Measurements from ENCODE around the gene LAMTOR3. TPM values are rescaled to one million over a fixed set of nuclear protein-coding genes. Genes with fewer than 3 reads are reported as not detected.
A peak's percentile ranks its signal among the peaks of the same experiment; 100 is the strongest.

LAMTOR3 gene
- total and polyA plus RNA-seq, 10 of the 15 experiments (the other 5 are each of a cell fraction or from before 2014, with no cell fraction given), result 30.1 to 120 (median 65.5) TPM

DNA sequence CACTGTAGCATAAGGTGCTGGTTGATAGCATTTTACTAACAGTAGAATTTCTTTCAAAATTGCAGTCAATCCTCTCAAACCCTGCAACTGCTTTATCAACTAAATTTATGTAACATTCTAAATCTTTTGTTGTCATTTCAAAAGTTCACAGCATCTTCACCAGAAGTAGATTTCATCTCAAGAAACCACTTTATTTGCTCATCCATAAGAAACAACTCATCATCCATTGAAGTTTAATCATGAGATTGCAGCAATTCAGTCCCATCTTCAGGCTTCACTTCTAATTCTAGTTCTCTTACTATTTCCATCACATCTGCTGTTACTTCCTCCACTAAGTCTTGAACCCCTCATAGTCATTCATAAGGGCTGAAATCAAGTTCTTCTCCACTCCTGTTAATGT lies 21.7 kb downstream of the LAMTOR3 start:
- Histone ChIP-seq H4K20me1 (ENCODE audit: control insufficient read depth, insufficient read depth) (no peaks in the 10 kb centered on the region), H3K4me3 (no peak overlapping the region), H3K79me2 (ENCODE audit: control insufficient read depth, insufficient read depth, low read length) (no peaks in the 10 kb centered on the region), H3K36me3 (ENCODE audit: control insufficient read depth in 2 of 2, insufficient read depth in 2 of 2, low read length in 1 of 2) (peaks cover 9 to 21% of the 10 kb centered on the region in 2 experiments; a peak in 3 of 4 replicates), H3K4me1 (ENCODE audit: control insufficient read depth, insufficient read depth, low read length) (no peaks in the 10 kb centered on the region), H3K27me3 (replicated peaks in 1 of 2; ENCODE audit: control insufficient read depth in 2 of 2, insufficient read depth in 2 of 2, low read length in 1 of 2) (no peaks in the 10 kb centered on the region), H3K4me2 (ENCODE audit: control insufficient read depth, insufficient read depth) (no peak overlapping the region), H3K9me3 (replicated peaks; ENCODE audit: control insufficient read depth, insufficient read depth, low read length) (no peaks in the 10 kb centered on the region), H2AFZ (ENCODE audit: control insufficient read depth, low read depth, low read length) (no peak overlapping the region), H3K27ac (ENCODE audit: control insufficient read depth, insufficient read depth) (no peak overlapping the region), H3K9ac (ENCODE audit: control insufficient read depth, insufficient read depth, low read length) (no peak overlapping the region)
- POLR2A ChIA-PET, result no interaction called here
- in situ Hi-C loops (cut with MboI) (loop anchor here (5.0 kb wide), 1 partner anchor 60 kb away; no protein-coding TSS in a partner anchor), intact Hi-C loops (cut with micrococcal nuclease; ENCODE audit: unreplicated experiment) (no loop called here)
- no peak for DNase-seq (ENCODE audit: low read depth, low spot score)
- BruUV-seq (replicated peaks), result no TSS peak
- TF ChIP-seq IKZF2 (IDR thresholded peaks at IDR 0.05), result no peak
- CTCF ChIA-PET, result no interaction called here
- no peak for FAIRE-seq
- ATAC-seq, result no peak
- SMC1A ChIA-PET (ENCODE audit: uncharacterized antibody, unreplicated experiment), result no interaction called here
- RAD21 ChIA-PET (ENCODE audit: unreplicated experiment), result interaction anchor here (0.8 kb wide), 1 partner anchor 322 kb away, joined by 3 read pairs; no protein-coding TSS in a partner anchor

DNA sequence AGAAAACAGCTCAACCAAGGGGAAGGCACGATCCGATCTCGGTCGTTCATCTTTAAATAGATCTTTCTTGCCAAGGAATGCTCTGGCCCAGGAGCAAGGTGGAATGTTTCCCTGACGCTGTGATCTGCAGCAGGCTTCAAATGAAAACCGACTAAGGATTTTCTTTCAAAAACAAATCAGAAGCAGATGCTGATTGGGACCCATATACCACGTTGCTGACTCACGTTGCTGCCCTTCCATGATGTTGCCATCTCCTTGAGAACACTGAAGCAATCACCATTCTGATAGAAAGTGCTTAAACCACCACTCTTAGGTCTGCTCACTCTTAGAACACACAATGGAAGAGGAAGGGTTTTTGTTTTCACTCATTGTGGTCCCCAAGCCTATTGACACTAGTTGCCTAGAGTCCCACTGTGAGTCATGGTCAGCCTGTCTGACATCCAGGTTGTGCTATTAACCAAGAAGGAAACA lies 26.1 kb downstream of the LAMTOR3 start:
- 76% methylated on average over 8 of the region's 8 CpGs for WGBS (ENCODE audit: insufficient coverage, insufficient replicate concordance, low lambda C conversion rate, missing lambda C conversion rate)

More for the DNA sequence above, 26.1 kb downstream of the LAMTOR3 start:
- Histone ChIP-seq H3K79me2 (ENCODE audit: control insufficient read depth, insufficient read depth, low read length) (no peaks in the 10 kb centered on the region), H3K27ac (ENCODE audit: control insufficient read depth, insufficient read depth) (no peak overlapping the region), H2AFZ (ENCODE audit: control insufficient read depth, low read depth, low read length) (no peak overlapping the region), H3K9me3 (replicated peaks; ENCODE audit: control insufficient read depth, insufficient read depth, low read length) (no peaks in the 10 kb centered on the region), H3K4me2 (ENCODE audit: control insufficient read depth, insufficient read depth) (no peak overlapping the region), H3K36me3 (ENCODE audit: control insufficient read depth in 2 of 2, insufficient read depth in 2 of 2, low read length in 1 of 2) (peaks cover 9 to 28% of the 10 kb centered on the region in 2 experiments), H4K20me1 (ENCODE audit: control insufficient read depth, insufficient read depth) (no peaks in the 10 kb centered on the region), H3K9ac (ENCODE audit: control insufficient read depth, insufficient read depth, low read length) (no peak overlapping the region), H3K27me3 (replicated peaks in 1 of 2; ENCODE audit: control insufficient read depth in 2 of 2, insufficient read depth in 2 of 2, low read length in 1 of 2) (no peaks in the 10 kb centered on the region), H3K4me3 (no peak overlapping the region), H3K4me1 (ENCODE audit: control insufficient read depth, insufficient read depth, low read length) (no peaks in the 10 kb centered on the region)
- CTCF ChIA-PET, result no interaction called here
- BruUV-seq (replicated peaks), result no TSS peak
- in situ Hi-C loops (cut with MboI), result no loop called here
- no peak for FAIRE-seq
- SMC1A ChIA-PET (ENCODE audit: uncharacterized antibody, unreplicated experiment), result interaction anchor here (0.8 kb wide), 1 partner anchor 59 kb away, joined by 3 read pairs; no protein-coding TSS in a partner anchor
- DNase-seq (ENCODE audit: low read depth, low spot score), result no peak
- POLR2A ChIA-PET, result no interaction called here
- intact Hi-C loops (cut with micrococcal nuclease; ENCODE audit: unreplicated experiment), result no loop called here
- TF ChIP-seq, protein P1, sequence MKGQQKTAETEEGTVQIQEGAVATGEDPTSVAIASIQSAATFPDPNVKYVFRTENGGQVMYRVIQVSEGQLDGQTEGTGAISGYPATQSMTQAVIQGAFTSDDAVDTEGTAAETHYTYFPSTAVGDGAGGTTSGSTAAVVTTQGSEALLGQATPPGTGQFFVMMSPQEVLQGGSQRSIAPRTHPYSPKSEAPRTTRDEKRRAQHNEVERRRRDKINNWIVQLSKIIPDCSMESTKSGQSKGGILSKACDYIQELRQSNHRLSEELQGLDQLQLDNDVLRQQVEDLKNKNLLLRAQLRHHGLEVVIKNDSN (IDR thresholded peaks at IDR 0.05; ENCODE audit: borderline replicate concordance, extremely low read length, insufficient read depth, low read depth, low read length), result no peak
- TF ChIP-seq EGR1 (IDR thresholded peaks at IDR 0.05; ENCODE audit: borderline replicate concordance in 1 of 2, low read depth in 2 of 2, low read length in 2 of 2) (no peak), SMARCA5 (IDR thresholded peaks at IDR 0.05) (no peak), IKZF2 (IDR thresholded peaks at IDR 0.05) (no peak), MTA2 (IDR thresholded peaks at IDR 0.05; ENCODE audit: low read depth) (no peak), RUNX3 (IDR thresholded peaks at IDR 0.05; ENCODE audit: low read length) (0 out of 2 replicates have a peak, but pooled peaks have one; percentile 18), POLR2A (IDR thresholded peaks at IDR 0.05; ENCODE audit: low read depth, low read length) (no peak)
- TF ChIP-seq, protein P2, sequence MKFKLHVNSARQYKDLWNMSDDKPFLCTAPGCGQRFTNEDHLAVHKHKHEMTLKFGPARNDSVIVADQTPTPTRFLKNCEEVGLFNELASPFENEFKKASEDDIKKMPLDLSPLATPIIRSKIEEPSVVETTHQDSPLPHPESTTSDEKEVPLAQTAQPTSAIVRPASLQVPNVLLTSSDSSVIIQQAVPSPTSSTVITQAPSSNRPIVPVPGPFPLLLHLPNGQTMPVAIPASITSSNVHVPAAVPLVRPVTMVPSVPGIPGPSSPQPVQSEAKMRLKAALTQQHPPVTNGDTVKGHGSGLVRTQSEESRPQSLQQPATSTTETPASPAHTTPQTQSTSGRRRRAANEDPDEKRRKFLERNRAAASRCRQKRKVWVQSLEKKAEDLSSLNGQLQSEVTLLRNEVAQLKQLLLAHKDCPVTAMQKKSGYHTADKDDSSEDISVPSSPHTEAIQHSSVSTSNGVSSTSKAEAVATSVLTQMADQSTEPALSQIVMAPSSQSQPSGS (IDR thresholded peaks at IDR 0.05; ENCODE audit: low read length), result no peak
- ATAC-seq, result peak; percentile 66
- RAD21 ChIA-PET (ENCODE audit: unreplicated experiment), result interaction anchor here (1.0 kb wide), 1 partner anchor 20 kb away, joined by 3 read pairs; no protein-coding TSS in a partner anchor

All from GM12878 (cell line).